BLaER1 treated with 17β-estradiol and CSF1 and Interleukin-3, amounts not matched to agents 10 nM and 100 nM (cell line): ENCODE measurements around the gene SYTL2.
"Not testable (repeated sequence)": the region's sequence is repeated elsewhere in the genome, so short reads cannot be mapped to it uniquely, and the experiment has no call there.

Experiments
- H3K27ac ChIP-seq, 11 experiments: shearing (Covaris generic); formaldehyde crosslinking; 2 replicates each; pipeline ENCODE4 v1.8.1; 2022
- H3K27me3 ChIP-seq, 11 experiments: shearing (Covaris generic); formaldehyde crosslinking; 2 replicates each; pipeline ENCODE4 v1.8.1; 2022
- H3K36me3 ChIP-seq, 11 experiments: shearing (Covaris generic); formaldehyde crosslinking; 2 replicates each; pipeline ENCODE4 v1.8.1; 2022
- H3K4me1 ChIP-seq, 10 experiments: shearing (Covaris generic); formaldehyde crosslinking; 2 replicates each; pipeline ENCODE4 v1.8.1; 2022
- H3K4me2 ChIP-seq, 11 experiments: shearing (Covaris generic); formaldehyde crosslinking; 2 replicates each; pipeline ENCODE4 v1.8.1; 2022
- H3K4me3 ChIP-seq, 10 experiments: shearing (Covaris generic); formaldehyde crosslinking; 2 replicates each; pipeline ENCODE4 v1.8.1; 2022
- H3K9ac ChIP-seq, 11 experiments: shearing (Covaris generic); formaldehyde crosslinking; 2 replicates each; pipeline ENCODE4 v1.8.1; 2022
- H3K9me3 ChIP-seq, 11 experiments: shearing (Covaris generic); formaldehyde crosslinking; replicated peaks in 1 of 11; 2 replicates each; pipeline ENCODE4 v1.8.1; 2022
- H4K20me1 ChIP-seq, 11 experiments: shearing (Covaris generic); formaldehyde crosslinking; 2 replicates each; pipeline ENCODE4 v1.8.1; 2022
- Cebpa-rat ChIP-seq, 11 experiments: shearing (Covaris generic); IDR thresholded peaks; 2 replicates each; pipeline ENCODE4 v1.8.1; 2022

The SYTL2 gene

DNA sequence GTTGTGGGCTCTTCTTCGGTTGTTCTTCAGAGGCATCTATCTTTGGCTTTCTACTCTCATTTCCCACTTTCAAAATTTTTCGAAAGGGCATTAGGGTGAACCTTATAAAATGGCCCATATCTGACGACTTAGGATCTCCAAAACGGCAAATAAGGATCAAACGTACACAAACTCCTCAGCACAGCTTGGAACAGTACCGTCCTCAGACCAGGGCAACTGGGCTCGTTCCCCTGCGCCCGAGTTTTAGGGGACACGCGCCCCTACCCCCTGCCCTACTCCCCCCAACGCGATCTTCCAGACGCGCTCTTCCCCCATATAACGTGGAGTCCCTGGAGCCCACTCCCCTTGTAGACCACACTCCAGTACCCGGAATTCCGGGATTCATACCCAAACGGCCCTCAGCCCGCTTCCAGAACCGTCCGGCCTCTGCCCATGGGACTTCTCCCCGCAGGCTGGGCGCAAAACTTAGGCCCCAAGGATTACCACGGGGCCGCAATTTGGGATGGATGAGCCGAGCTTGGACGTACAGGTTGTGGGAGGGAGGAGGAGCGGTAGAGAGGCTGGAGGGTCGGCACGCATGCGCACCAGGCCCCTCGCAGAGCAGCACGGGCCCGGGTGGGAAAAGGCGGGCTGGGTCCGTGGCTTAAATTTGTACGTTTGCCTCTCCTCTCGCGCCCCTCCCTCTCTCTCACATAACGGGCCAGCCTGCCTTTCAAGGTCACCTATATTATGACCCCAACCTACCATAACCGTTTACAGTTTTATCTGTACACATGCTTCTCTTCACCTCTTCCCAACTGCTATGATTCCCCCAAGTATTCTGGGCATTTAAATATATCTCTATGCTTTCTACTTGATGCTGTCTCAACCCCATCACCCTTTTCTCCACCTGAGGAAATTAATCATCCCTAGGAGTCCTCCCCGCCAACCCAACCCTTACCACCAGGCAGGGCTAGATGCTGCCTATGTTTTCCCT, 128.3 kb downstream of the SYTL2 start:
- H3K27me3 ChIP-seq: peaks cover 15 to 23% (median 20%) of the 10 kb centered on the region in 11 experiments
- no peak overlapping the region for H3K4me3 ChIP-seq
- H3K4me1 ChIP-seq: peaks cover 0 to 10% (median 5%) of the 10 kb centered on the region in 10 experiments; a peak in 4 of 20 replicates
- H3K9me3 ChIP-seq: peaks cover 8 to 13% (median 9%) of the 10 kb centered on the region in 11 experiments
- H3K36me3 ChIP-seq: no peaks in the 10 kb centered on the region
- H3K9ac ChIP-seq: no peak overlapping the region
- H3K27ac ChIP-seq: no peak overlapping the region
- H4K20me1 ChIP-seq: 0 out of 22 replicates have a peak, but pooled peaks cover 0 to 3% (median 0%) of the 10 kb centered on the region in 11 experiments
- H3K4me2 ChIP-seq: no peak overlapping the region
- TF ChIP-seq Cebpa-rat (IDR thresholded peaks at IDR 0.05): no peak

DNA sequence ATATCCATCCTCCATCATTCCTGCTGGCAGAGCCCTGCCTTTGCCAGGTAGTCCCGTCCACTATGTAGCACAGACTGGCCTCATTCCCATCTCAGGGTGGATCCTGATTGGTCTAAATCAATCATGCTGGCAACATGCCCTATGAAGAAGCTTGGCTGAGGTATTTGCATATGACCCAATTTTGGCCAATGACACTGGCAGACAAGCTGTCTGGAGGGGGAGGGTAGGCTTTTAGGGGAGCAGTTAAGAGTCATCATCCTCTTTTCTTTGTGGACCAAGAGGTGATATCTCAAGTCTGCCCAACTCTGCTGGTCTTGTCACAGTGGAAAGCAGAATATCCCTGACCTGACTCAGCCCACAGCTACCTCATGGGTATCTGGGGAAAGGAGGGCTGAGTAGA, 130.0 kb downstream of the SYTL2 start:
- H3K9me3 ChIP-seq: peaks cover 8 to 13% (median 9%) of the 10 kb centered on the region in 11 experiments
- H3K27ac ChIP-seq: no peak overlapping the region
- H3K9ac ChIP-seq: no peak overlapping the region
- H3K4me2 ChIP-seq: 0 out of 22 replicates have a peak overlapping the region, but pooled peaks of 1 of the 11 experiments have one; percentile 16
- H3K36me3 ChIP-seq: no peaks in the 10 kb centered on the region
- H3K4me3 ChIP-seq: no peak overlapping the region
- H3K4me1 ChIP-seq: peaks cover 0 to 6% (median 4%) of the 10 kb centered on the region in 10 experiments; a peak in 4 of 20 replicates
- no peak for TF ChIP-seq Cebpa-rat (IDR thresholded peaks at IDR 0.05)
- H3K27me3 ChIP-seq: peaks cover 15 to 23% (median 20%) of the 10 kb centered on the region in 11 experiments
- H4K20me1 ChIP-seq: 0 out of 22 replicates have a peak, but pooled peaks cover 0 to 3% (median 0%) of the 10 kb centered on the region in 11 experiments

DNA sequence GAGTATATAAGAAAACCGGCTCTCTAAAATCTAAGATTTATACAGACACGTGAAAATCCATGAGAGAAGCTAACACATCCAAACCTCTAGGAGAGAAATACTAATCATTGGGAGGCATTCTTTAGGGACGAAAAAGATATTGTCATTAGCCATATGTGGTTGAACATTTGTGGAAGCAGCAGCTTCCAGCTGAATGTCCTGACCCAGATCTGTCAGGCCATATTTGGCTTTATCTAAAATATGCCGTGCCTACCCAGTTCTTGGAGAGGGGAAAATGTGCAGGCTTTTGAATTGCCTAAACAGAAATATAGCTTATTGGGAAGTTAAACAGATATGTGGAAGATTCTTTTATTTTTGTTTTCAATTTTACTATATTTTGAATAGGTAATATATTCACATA, 131.4 kb downstream of the SYTL2 start:
- Histone ChIP-seq H3K36me3 (no peaks in the 10 kb centered on the region), H3K27ac (no peak overlapping the region), H3K27me3 (peaks cover 15 to 23% (median 20%) of the 10 kb centered on the region in 11 experiments), H4K20me1 (no peaks in the 10 kb centered on the region), H3K4me3 (no peak overlapping the region), H3K9ac (no peak overlapping the region), H3K9me3 (peaks cover 8 to 16% (median 11%) of the 10 kb centered on the region in 11 experiments), H3K4me1 (no peaks in the 10 kb centered on the region), H3K4me2 (no peak overlapping the region)
- TF ChIP-seq Cebpa-rat (IDR thresholded peaks at IDR 0.05): no peak

DNA sequence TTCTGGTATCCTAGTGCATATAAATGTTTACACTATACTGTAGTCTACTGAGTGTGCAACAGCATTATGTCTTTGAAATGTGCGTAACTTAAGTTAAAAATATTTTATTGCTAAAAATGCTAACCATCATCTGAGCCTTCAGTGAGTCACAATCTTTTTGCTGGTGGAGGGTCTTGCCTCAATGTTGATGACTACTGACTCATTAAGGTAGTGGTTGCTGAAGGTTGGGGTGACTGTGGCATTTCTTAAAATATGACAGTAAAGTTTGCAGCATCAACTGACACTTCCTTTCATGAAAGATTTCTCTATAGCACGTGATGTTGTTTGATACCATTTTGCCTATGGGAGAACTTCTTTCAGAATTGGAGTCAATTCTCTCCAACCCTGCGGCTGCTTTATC, 137.5 kb downstream of the SYTL2 start:
- Histone ChIP-seq H3K4me3 (no peak overlapping the region), H3K4me2 (no peak overlapping the region), H4K20me1 (no peaks in the 10 kb centered on the region), H3K27ac (no peak overlapping the region), H3K27me3 (no peaks in the 10 kb centered on the region), H3K36me3 (no peaks in the 10 kb centered on the region), H3K9ac (no peak overlapping the region), H3K9me3 (peaks cover 0 to 28% (median 23%) of the 10 kb centered on the region in 11 experiments; a peak in 15 of 22 replicates), H3K4me1 (no peaks in the 10 kb centered on the region)
- no peak for TF ChIP-seq Cebpa-rat (IDR thresholded peaks at IDR 0.05)

DNA sequence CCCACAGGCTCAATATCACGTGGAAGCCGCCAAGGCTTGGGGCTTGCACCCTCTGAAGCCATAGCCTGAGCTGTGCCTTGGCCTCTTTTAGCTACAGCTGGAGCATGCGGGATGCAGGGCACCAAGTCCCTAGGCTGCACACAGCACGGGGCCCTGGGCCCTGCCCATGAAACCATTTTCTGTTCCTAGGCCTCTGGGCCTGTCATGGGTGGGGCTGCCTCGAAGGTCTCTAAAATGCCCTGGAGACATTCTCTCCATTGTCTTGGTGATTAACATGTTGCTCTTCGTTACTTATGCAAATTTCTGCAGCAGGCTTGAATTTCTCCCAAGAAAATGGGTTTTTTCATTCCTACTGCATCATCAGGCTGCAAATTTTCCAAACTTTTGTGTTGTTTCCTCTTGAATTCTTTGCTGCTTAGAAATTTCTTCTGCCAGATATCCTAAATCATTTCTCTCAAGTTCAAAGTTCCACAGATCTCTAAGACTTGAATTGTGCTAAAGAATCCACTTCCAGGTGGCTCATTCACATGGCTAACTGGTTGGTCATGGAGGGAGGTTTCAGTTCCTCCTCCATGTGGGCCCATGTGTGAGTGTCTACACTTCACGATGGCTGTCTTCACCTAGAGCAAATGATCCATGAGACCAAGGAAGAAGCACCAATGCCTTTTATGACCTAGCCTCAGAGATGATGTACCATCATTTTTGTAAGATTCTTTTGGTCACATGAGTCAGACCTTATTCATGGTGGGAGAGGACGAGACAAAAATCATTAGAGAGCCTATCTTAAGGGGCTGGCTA, 138.6 kb downstream of the SYTL2 start:
- Histone ChIP-seq H3K4me2 (no peak overlapping the region), H3K9ac (no peak overlapping the region), H3K36me3 (no peaks in the 10 kb centered on the region), H4K20me1 (no peaks in the 10 kb centered on the region), H3K9me3 (peaks cover 0 to 28% (median 23%) of the 10 kb centered on the region in 11 experiments; a peak in 15 of 22 replicates), H3K4me1 (no peaks in the 10 kb centered on the region), H3K27me3 (no peaks in the 10 kb centered on the region), H3K27ac (no peak overlapping the region), H3K4me3 (no peak overlapping the region)
- no peak for TF ChIP-seq Cebpa-rat (IDR thresholded peaks at IDR 0.05)

DNA sequence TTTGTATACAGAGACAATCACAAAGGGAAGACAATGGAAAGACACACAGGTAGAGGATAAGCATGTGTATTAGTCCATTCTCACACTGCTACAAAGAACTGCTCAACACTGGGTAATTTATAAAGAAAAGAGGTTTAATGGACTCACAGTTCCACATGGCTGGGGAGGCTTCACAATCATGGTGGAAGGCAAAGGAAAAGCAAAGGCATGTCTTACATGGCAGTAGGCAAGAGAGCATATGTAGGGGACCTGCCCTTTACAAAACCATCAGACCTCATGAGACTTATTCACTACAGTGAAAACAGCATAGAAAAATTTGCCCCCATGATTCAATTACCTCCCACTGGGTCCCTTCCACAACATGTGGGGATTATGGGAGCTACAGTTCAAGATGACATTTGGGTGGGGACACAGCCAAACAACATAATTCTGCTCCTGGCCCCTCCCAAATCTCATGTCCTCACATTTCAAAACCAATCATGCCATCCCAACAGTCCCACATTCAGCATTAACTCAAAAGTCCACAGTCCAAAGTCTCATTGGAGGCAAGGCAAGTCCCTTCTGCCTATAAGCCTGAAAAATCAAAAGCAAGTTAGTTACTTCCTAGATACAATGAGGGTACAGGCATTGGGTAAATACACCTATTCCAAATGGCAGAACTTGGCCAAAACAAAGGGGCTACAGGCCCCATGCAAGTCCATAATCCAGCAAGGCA, 139.8 kb downstream of the SYTL2 start:
- H3K9me3 ChIP-seq: peaks cover 0 to 28% (median 23%) of the 10 kb centered on the region in 11 experiments; a peak in 15 of 22 replicates
- not testable (repeated sequence) for H3K27ac ChIP-seq, H3K4me3 ChIP-seq, H3K9ac ChIP-seq, H3K36me3 ChIP-seq, H3K27me3 ChIP-seq, H4K20me1 ChIP-seq, H3K4me1 ChIP-seq, H3K4me2 ChIP-seq

DNA sequence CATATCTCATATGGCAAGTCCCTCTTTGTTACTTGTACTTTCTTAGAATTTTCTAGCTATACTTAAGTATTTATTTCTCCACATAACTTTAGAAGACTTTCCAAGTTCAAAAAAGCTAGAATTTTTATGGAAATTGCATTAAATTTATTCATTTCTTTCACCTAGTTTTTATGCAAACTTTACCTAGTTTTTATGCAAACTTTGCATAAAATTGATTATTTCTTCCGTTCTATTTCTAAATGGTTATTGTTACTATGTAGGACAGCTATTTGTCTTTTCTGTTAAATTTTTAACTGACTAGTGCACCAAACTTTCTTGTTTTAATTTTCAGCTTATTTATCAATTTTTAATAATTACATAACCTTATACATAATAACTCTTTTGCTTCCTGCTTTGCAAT, 142.8 kb downstream of the SYTL2 start:
- no peak overlapping the region for H3K4me3 ChIP-seq
- H3K4me1 ChIP-seq: peaks cover 0 to 9% (median 7%) of the 10 kb centered on the region in 10 experiments; a peak in 13 of 20 replicates
- H3K27ac ChIP-seq: no peak overlapping the region
- TF ChIP-seq Cebpa-rat (IDR thresholded peaks at IDR 0.05): no peak
- H3K9me3 ChIP-seq: peaks cover 0 to 21% (median 10%) of the 10 kb centered on the region in 11 experiments; a peak in 8 of 22 replicates
- H4K20me1 ChIP-seq: peaks cover 8 to 15% (median 9%) of the 10 kb centered on the region in 11 experiments
- H3K4me2 ChIP-seq: no peak overlapping the region
- H3K9ac ChIP-seq: no peak overlapping the region
- H3K27me3 ChIP-seq: no peaks in the 10 kb centered on the region
- H3K36me3 ChIP-seq: peaks cover 0 to 4% (median 0%) of the 10 kb centered on the region in 11 experiments; a peak in 6 of 22 replicates

DNA sequence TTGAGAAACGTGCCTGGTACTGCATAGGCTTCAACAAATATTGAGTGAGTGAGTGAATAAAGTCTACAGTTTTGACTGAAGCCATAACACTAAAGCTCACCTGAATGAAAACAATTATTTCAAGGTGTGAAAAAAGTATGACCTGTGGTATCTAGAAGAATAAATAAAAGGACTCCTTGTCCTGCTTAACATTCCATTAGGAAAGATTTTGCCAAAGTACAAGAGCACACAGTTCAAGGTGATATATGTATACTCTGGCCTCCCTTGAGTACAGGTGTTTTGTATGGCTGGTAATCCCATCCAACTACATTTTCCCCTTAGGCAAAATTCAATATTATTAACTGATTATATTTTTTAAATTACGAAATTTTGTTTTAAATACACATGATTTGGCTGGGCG, 144.3 kb downstream of the SYTL2 start:
- peaks cover 0 to 9% (median 3%) of the 10 kb centered on the region in 11 experiments; a peak in 6 of 22 replicates for H3K9me3 ChIP-seq
- H3K4me1 ChIP-seq: peaks cover 3 to 16% (median 8%) of the 10 kb centered on the region in 10 experiments; a peak in 16 of 20 replicates
- no peak overlapping the region for H3K27ac ChIP-seq
- no peaks in the 10 kb centered on the region for H3K27me3 ChIP-seq
- H4K20me1 ChIP-seq: peaks cover 23 to 30% (median 24%) of the 10 kb centered on the region in 11 experiments
- no peak overlapping the region for H3K9ac ChIP-seq
- no peak overlapping the region for H3K4me3 ChIP-seq
- H3K36me3 ChIP-seq: peaks cover 0 to 18% (median 6%) of the 10 kb centered on the region in 11 experiments; a peak in 8 of 22 replicates
- TF ChIP-seq Cebpa-rat (IDR thresholded peaks at IDR 0.05): no peak
- no peak overlapping the region for H3K4me2 ChIP-seq
